ENCODE data around the gene PHACTR3.

- TF ChIP-seq CTCF (IDR thresholded peaks at IDR 0.05) (no peak), POLR2A (IDR thresholded peaks at IDR 0.05) (no peak)
Observed at GRCh38 chr20:59617221-59617620, 12.9 kb downstream of the PHACTR3 start.

Data from lower leg skin (tissue), 3 donors.